Erythroblast (primary cell): ENCODE data around the gene ARHGEF4.

Experiments
- GATA1 ChIP-seq: IDR thresholded peaks from 2 replicates; pipeline ENCODE4 v1.6.1; 2011; ENCODE audit warnings: low read depth, mild to moderate bottlenecking, control low read depth, low read length, moderate library complexity
- POLR2A ChIP-seq: IDR thresholded peaks from 2 replicates; pipeline ENCODE4 v1.6.1; 2011; ENCODE audit warnings: mild to moderate bottlenecking, low read length

GRCh38 chr2:130808482-130809268 lies 28.0 kb upstream of the ARHGEF4 start:
- no peak for TF ChIP-seq POLR2A
- TF ChIP-seq GATA1 = no peak
